ENCODE measurements around the gene ASAP2.

Gene ASAP2

DNA sequence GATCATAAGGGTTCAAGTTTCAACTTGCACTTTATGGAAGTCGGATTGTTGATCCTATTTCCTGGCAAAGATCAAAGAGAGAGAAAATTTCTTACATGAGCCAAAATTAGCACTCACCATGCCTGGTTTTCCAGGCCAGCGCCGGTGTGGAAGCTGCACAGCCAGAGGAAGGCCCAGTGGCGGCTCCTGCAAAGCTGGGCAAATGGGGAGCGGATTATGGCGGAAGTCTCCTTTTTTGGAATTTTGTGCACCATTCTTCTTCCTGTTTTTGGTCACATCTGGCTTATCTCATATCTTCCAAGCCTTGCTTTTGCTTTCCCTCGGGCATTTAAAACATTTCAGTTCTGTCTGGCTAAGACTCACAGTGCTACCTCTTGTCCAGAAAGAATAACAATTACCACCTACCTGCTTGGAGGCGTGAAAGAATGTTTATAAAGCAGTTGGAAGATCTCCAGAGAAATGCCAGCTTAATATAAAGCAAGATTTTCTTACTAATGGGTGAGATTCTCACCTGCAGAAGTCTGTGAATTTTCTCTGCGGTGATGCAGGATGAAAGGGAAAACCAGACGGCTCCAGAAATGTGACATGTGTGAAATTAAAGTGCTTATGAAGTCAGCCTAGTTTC lies 94.3 kb downstream of the ASAP2 start:
- TF ChIP-seq EZH2 (IDR thresholded peaks at IDR 0.05; ENCODE audit: borderline replicate concordance, low read depth, low read length, severe bottlenecking), result no peak
- TF ChIP-seq, protein P1, sequence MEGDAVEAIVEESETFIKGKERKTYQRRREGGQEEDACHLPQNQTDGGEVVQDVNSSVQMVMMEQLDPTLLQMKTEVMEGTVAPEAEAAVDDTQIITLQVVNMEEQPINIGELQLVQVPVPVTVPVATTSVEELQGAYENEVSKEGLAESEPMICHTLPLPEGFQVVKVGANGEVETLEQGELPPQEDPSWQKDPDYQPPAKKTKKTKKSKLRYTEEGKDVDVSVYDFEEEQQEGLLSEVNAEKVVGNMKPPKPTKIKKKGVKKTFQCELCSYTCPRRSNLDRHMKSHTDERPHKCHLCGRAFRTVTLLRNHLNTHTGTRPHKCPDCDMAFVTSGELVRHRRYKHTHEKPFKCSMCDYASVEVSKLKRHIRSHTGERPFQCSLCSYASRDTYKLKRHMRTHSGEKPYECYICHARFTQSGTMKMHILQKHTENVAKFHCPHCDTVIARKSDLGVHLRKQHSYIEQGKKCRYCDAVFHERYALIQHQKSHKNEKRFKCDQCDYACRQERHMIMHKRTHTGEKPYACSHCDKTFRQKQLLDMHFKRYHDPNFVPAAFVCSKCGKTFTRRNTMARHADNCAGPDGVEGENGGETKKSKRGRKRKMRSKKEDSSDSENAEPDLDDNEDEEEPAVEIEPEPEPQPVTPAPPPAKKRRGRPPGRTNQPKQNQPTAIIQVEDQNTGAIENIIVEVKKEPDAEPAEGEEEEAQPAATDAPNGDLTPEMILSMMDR (IDR thresholded peaks at IDR 0.05; ENCODE audit: borderline replicate concordance, extremely low read depth, low read length, poor library complexity, severe bottlenecking), result no peak
- H3K27me3 ChIP-seq (ENCODE audit: insufficient read depth, low read length, poor library complexity), result no peaks in the 10 kb centered on the region
- no peaks in the 10 kb centered on the region for H3K9me3 ChIP-seq (ENCODE audit: insufficient read depth, low read length, severe bottlenecking)
- H3K79me2 ChIP-seq (ENCODE audit: insufficient read depth, low read length), result no peaks in the 10 kb centered on the region
- no peak overlapping the region for H3K9ac ChIP-seq (ENCODE audit: low read depth, low read length)
- no peaks in the 10 kb centered on the region for H3K36me3 ChIP-seq (ENCODE audit: insufficient read depth, low read length)
- H3K4me2 ChIP-seq (ENCODE audit: insufficient read depth, low read length), result no peak overlapping the region
- no peak overlapping the region for H2AFZ ChIP-seq (ENCODE audit: low read depth, low read length)
- ATAC-seq (ENCODE audit: insufficient read depth, low read depth) (no peak), DNase-seq (no peak)
- H3K4me1 ChIP-seq (ENCODE audit: insufficient read depth, low read length), result no peaks in the 10 kb centered on the region
- H3K27ac ChIP-seq (ENCODE audit: low read length), result no peak overlapping the region
- no peak overlapping the region for H3K4me3 ChIP-seq (ENCODE audit: low read depth in 1 of 2, low read length in 2 of 2)
- H4K20me1 ChIP-seq (ENCODE audit: insufficient read depth, low read length), result no peaks in the 10 kb centered on the region; the same call in 1 of the 2 replicates

DNA sequence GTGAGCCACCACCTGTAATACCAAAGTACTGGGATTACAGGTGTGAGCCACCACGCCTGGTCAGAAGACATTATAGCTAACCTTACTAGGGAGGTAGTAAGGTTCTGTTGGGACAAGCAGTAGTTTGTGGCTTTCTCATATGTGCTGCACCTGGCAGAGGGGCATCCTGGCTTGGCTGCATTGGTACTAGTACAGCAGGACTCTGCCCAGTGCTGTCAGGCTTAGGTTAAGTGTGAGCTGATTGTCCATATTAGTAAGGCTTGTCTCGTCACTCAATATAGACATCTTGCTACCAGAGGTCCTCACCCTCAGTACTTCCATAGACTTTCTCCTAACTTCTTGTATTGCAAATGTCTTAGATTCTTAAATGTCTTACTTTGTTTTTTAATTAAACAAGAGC lies 96.1 kb downstream of the ASAP2 start:
- Histone ChIP-seq H4K20me1 (ENCODE audit: insufficient read depth, low read length) (peaks cover 9% of the 10 kb centered on the region; the same call in 1 of the 2 replicates), H3K27me3 (ENCODE audit: insufficient read depth, low read length, poor library complexity) (no peaks in the 10 kb centered on the region), H3K9me3 (ENCODE audit: insufficient read depth, low read length, severe bottlenecking) (no peaks in the 10 kb centered on the region), H3K27ac (ENCODE audit: low read length) (no peak overlapping the region), H3K79me2 (ENCODE audit: insufficient read depth, low read length) (no peaks in the 10 kb centered on the region), H3K9ac (ENCODE audit: low read depth, low read length) (no peak overlapping the region), H3K4me1 (ENCODE audit: insufficient read depth, low read length) (no peaks in the 10 kb centered on the region), H3K4me2 (ENCODE audit: insufficient read depth, low read length) (no peak overlapping the region), H3K4me3 (ENCODE audit: low read depth in 1 of 2, low read length in 2 of 2) (no peak overlapping the region), H3K36me3 (ENCODE audit: insufficient read depth, low read length) (no peaks in the 10 kb centered on the region), H2AFZ (ENCODE audit: low read depth, low read length) (no peak overlapping the region)
- DNase-seq (no peak), ATAC-seq (ENCODE audit: insufficient read depth, low read depth) (no peak)
- TF ChIP-seq, protein P1 (IDR thresholded peaks at IDR 0.05; ENCODE audit: borderline replicate concordance, extremely low read depth, low read length, poor library complexity, severe bottlenecking), result no peak
- TF ChIP-seq EZH2 (IDR thresholded peaks at IDR 0.05; ENCODE audit: borderline replicate concordance, low read depth, low read length, severe bottlenecking), result no peak

DNA sequence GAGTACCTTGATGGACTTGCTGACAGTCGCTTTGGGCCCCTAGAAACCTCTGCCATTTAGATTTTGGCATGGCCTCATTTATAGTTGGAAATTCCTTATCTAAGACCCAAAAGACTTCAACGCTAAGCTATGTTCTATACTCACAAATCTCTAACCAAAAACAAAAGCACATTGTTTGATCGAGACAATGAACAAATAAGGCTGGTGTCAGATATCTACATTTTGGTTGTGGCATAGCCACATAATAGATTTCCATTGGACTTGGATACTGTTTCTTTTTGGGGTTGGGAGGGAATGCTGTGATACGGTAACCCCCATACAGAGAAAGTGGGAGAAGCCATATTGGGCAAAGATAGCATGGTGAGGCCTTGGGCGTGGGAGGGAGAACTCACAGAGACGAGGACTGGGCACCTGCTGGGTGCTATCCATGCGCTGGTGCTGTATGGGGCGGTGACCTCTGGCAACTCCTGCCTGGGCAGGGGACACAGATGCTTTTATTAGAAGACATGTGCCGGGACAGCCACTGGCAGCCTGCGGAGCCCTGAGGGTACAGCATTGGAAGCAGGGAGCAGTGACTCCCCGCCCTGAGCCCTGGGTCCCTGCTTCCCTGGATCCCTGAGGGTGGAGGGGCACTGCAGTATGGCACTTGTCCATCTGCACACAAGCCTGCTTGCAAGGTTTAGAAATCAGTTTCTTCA lies 97.1 kb downstream of the ASAP2 start:
- TF ChIP-seq EZH2 (IDR thresholded peaks at IDR 0.05; ENCODE audit: borderline replicate concordance, low read depth, low read length, severe bottlenecking), result no peak
- TF ChIP-seq, protein P1 (IDR thresholded peaks at IDR 0.05; ENCODE audit: borderline replicate concordance, extremely low read depth, low read length, poor library complexity, severe bottlenecking), result no peak
- no peak overlapping the region for H2AFZ ChIP-seq (ENCODE audit: low read depth, low read length)
- H3K27ac ChIP-seq (ENCODE audit: low read length), result no peak overlapping the region
- no peak for ATAC-seq (ENCODE audit: insufficient read depth, low read depth)
- H3K4me3 ChIP-seq (ENCODE audit: low read depth in 1 of 2, low read length in 2 of 2), result no peak overlapping the region
- H3K36me3 ChIP-seq (ENCODE audit: insufficient read depth, low read length), result no peaks in the 10 kb centered on the region
- H4K20me1 ChIP-seq (ENCODE audit: insufficient read depth, low read length), result peaks cover 9% of the 10 kb centered on the region; the same call in 1 of the 2 replicates
- H3K9ac ChIP-seq (ENCODE audit: low read depth, low read length), result no peak overlapping the region
- no peaks in the 10 kb centered on the region for H3K4me1 ChIP-seq (ENCODE audit: insufficient read depth, low read length)
- no peaks in the 10 kb centered on the region for H3K27me3 ChIP-seq (ENCODE audit: insufficient read depth, low read length, poor library complexity)
- no peaks in the 10 kb centered on the region for H3K9me3 ChIP-seq (ENCODE audit: insufficient read depth, low read length, severe bottlenecking)
- H3K79me2 ChIP-seq (ENCODE audit: insufficient read depth, low read length), result no peaks in the 10 kb centered on the region
- no peak overlapping the region for H3K4me2 ChIP-seq (ENCODE audit: insufficient read depth, low read length)
- DNase-seq, result no peak
